PC-3 (cell line): ENCODE results near the gene KIAA1217.

Source experiments
- CTCF ChIP-seq: fragments of 300-600 bp; sonication (generic); conservative IDR thresholded peaks from 2 replicates; pipeline ENCODE4 v1.5.1; 2017; ENCODE audit warnings: antibody characterized with exemption, low read depth, mild to moderate bottlenecking, low read length
- EZH2phosphoT487 ChIP-seq: fragments of 300-600 bp; sonication (generic); IDR thresholded peaks from 2 replicates; pipeline ENCODE4 v1.6.1; 2018; ENCODE audit warnings: mild to moderate bottlenecking, antibody characterized with exemption, low read length, borderline replicate concordance

DNA sequence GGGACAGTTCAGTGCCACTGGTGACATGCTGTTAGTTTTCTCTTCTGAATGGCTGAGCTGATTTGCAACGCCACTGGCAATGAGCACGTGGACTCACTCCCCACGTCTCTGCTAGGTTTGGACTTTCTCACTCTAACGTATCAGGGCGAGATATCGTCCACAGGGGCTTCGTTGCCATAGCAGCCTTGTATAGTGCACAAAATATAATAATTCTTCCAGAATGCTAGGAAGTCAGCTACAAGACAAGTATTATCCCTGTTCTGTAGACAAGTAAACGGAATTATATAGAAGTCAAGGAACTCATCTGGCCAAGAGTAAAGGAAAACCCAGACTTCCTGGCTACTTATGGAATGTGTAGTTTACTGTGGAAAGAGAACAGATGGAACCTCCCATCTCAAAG lies 288.0 kb downstream of the KIAA1217 start:
- no peak for TF ChIP-seq CTCF
- no peak for TF ChIP-seq EZH2phosphoT487
